Nephron (organoid): Measurements from ENCODE around the gene PSMB4.

Experiments
- H3K27ac Mint-ChIP-seq, 3 experiments: 2 replicates each; pipeline ENCODE4 v1.8.0; 2020; ENCODE audit warnings: mixed read lengths in 3 of 3, mild to moderate bottlenecking in 2 of 3, moderate library complexity in 1 of 3
- H3K27me3 Mint-ChIP-seq: 2 replicates; pipeline ENCODE4 v1.8.0; 2021; ENCODE audit warnings: low read depth, mild to moderate bottlenecking, moderate library complexity, mixed read lengths
- H3K36me3 Mint-ChIP-seq: 2 replicates; pipeline ENCODE4 v1.8.0; 2020; ENCODE audit warnings: low read depth, mixed read lengths
- H3K4me1 Mint-ChIP-seq: 2 replicates; pipeline ENCODE4 v1.8.0; 2020; ENCODE audit warnings: mixed read lengths
- H3K4me3 Mint-ChIP-seq, 3 experiments: 2 replicates each; pipeline ENCODE4 v1.8.0; 2020; ENCODE audit warnings: mild to moderate bottlenecking in 3 of 3, mixed read lengths in 3 of 3, moderate library complexity in 2 of 3
- H3K9me3 Mint-ChIP-seq: 2 replicates; pipeline ENCODE4 v1.8.0; 2020; ENCODE audit warnings: mixed read lengths
- TF ChIP-seq, protein P1 (sequence below), 3 experiments: fragments of 200-600 bp; sonication (generic); IDR thresholded peaks; one replicate each; pipeline ENCODE4 v1.5.0; 2021; ENCODE audit warnings: antibody characterized with exemption in 3 of 3; ENCODE audit not compliant: unreplicated experiment in 3 of 3

The PSMB4 gene

DNA sequence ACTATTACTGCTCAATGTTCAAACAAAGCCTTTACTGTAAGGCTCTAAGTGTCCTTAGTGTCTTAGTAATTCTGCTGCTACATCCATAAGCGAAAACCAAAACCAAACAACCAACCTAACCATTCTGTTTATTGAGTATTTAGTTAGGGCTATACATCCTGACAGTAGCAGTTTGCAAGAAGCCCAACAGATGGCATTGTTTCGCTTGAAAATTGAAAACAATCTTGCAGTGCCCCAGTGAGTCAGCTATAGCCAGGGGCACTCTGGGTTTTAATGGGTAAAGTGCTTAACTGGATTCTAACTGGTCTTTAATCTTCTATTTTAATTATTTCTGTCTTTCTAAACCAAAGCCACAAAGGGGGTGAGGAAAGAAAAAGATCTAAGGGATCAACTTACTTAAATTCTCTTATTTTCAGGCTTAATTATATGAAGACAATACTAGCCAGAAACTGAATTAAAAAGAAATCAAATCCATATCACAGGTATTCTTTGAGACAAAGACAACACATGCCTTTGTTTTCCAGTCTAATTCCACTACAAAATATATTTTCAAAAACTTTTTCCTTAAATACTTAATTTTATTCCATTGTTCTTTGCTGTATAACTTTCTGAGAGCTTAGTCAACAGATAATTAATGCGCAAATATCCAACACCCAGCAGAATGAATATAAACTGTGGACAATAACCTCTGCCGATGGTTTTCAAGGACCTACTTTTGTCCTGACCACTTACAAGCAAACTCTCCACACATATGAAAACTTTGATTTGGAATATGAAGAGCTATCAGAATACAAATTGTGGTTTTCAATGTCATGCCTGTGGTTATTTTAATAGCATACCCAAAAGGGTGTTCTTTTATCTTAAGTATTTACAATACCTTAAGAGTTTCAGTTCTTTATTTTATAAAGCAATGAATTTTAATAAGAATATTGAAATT, 44.7 kb downstream of the PSMB4 start:
- H3K36me3 Mint-ChIP-seq, result peaks cover 39% of the 10 kb centered on the region
- TF ChIP-seq, protein P1, sequence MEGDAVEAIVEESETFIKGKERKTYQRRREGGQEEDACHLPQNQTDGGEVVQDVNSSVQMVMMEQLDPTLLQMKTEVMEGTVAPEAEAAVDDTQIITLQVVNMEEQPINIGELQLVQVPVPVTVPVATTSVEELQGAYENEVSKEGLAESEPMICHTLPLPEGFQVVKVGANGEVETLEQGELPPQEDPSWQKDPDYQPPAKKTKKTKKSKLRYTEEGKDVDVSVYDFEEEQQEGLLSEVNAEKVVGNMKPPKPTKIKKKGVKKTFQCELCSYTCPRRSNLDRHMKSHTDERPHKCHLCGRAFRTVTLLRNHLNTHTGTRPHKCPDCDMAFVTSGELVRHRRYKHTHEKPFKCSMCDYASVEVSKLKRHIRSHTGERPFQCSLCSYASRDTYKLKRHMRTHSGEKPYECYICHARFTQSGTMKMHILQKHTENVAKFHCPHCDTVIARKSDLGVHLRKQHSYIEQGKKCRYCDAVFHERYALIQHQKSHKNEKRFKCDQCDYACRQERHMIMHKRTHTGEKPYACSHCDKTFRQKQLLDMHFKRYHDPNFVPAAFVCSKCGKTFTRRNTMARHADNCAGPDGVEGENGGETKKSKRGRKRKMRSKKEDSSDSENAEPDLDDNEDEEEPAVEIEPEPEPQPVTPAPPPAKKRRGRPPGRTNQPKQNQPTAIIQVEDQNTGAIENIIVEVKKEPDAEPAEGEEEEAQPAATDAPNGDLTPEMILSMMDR (IDR thresholded peaks at IDR 0.05; ENCODE audit: unreplicated experiment in 3 of 3), result peak; percentile 67 to 75 (median 70)
- H3K4me1 Mint-ChIP-seq, result peaks cover 9% of the 10 kb centered on the region
- H3K27ac Mint-ChIP-seq, result peak overlapping the region in 1 of 3 experiments; percentile 18
- H3K4me3 Mint-ChIP-seq, result no peak overlapping the region
- no peaks in the 10 kb centered on the region for H3K9me3 Mint-ChIP-seq
- no peaks in the 10 kb centered on the region for H3K27me3 Mint-ChIP-seq

DNA sequence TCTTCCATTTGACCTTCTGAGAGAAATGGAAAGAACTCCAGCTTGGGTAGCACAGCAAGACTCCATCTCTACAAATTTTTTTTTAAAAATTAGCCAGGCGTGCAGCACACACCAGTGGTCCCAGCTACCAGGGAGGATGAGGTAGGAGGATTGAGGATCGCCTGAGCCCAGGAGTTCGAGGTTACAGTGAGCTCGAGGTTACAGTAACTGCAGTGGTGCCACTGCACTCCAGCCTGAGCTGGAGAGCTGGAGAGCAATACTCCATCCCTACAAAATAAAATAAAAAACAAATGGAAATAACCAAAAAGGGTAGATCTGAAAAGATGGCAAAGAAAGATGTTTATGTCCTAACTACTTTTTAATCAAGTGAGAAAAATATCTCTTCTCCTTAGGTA, 45.4 kb downstream of the PSMB4 start:
- Mint-ChIP-seq H3K27me3 (no peaks in the 10 kb centered on the region), H3K4me3 (no peak overlapping the region), H3K9me3 (no peaks in the 10 kb centered on the region), H3K27ac (peak overlapping the region in 2 of 3 experiments; percentile 17 to 18), H3K4me1 (peaks cover 9% of the 10 kb centered on the region), H3K36me3 (peaks cover 36% of the 10 kb centered on the region)
- TF ChIP-seq, protein P1 (IDR thresholded peaks at IDR 0.05; ENCODE audit: unreplicated experiment in 3 of 3), result no peak

DNA sequence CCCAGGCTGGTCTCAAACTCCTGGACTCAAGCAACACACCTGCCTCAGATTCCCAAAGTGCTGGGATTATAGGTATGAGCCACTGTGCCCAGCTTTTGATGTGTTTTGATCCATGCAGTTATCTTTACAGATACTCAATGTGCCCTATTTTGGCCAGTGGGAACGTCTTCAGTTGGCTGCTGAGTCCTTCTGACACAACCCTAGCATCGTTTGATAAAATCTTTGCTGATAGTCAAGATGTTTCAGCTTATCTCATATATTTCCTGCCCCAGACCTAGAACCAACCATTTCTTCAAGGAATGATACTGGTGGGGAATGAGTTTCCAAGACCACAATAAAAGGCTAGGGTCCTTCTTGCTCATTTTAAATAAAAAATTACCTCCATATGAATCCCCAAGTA, 48.3 kb downstream of the PSMB4 start:
- peaks cover 21% of the 10 kb centered on the region for H3K36me3 Mint-ChIP-seq

More for the DNA sequence above, 48.3 kb downstream of the PSMB4 start:
- no peak overlapping the region for H3K27ac Mint-ChIP-seq
- H3K4me1 Mint-ChIP-seq, result peaks cover 9% of the 10 kb centered on the region
- no peak overlapping the region for H3K4me3 Mint-ChIP-seq
- no peaks in the 10 kb centered on the region for H3K27me3 Mint-ChIP-seq
- no peaks in the 10 kb centered on the region for H3K9me3 Mint-ChIP-seq
- TF ChIP-seq, protein P1 (IDR thresholded peaks at IDR 0.05; ENCODE audit: unreplicated experiment in 3 of 3), result no peak
